ENCODE measurements around the gene RNFT2. TPM values are rescaled to one million over a fixed set of nuclear protein-coding genes. Genes with fewer than 3 reads are reported as not detected.

The RNFT2 gene
- total and polyA plus RNA-seq, 2 donors from 2014 or later = 4.3 to 6.8 TPM

- no peak overlapping the region for H3K4me3 ChIP-seq (ENCODE audit: low read length in 3 of 3)
- FAIRE-seq = no peak
- intact Hi-C loops (cut with DNase I) = no loop called here
- H3K9me3 ChIP-seq (ENCODE audit: control insufficient read depth in 2 of 3, insufficient read depth in 1 of 3, low read length in 3 of 3) = peaks cover 0 to 4% (median 0%) of the 10 kb centered on the region in 3 donors
- TF ChIP-seq, protein P1, sequence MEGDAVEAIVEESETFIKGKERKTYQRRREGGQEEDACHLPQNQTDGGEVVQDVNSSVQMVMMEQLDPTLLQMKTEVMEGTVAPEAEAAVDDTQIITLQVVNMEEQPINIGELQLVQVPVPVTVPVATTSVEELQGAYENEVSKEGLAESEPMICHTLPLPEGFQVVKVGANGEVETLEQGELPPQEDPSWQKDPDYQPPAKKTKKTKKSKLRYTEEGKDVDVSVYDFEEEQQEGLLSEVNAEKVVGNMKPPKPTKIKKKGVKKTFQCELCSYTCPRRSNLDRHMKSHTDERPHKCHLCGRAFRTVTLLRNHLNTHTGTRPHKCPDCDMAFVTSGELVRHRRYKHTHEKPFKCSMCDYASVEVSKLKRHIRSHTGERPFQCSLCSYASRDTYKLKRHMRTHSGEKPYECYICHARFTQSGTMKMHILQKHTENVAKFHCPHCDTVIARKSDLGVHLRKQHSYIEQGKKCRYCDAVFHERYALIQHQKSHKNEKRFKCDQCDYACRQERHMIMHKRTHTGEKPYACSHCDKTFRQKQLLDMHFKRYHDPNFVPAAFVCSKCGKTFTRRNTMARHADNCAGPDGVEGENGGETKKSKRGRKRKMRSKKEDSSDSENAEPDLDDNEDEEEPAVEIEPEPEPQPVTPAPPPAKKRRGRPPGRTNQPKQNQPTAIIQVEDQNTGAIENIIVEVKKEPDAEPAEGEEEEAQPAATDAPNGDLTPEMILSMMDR (IDR thresholded peaks at IDR 0.05; ENCODE audit: borderline replicate concordance, extremely low read depth, insufficient read depth) = no peak
- H3K27ac ChIP-seq (ENCODE audit: low read depth in 2 of 2, low read length in 2 of 2) = no peak overlapping the region
- no peaks in the 10 kb centered on the region for H3K4me1 ChIP-seq (ENCODE audit: control insufficient read depth in 2 of 3, insufficient read depth in 2 of 3, low read depth in 1 of 3, low read length in 3 of 3)
- no peaks in the 10 kb centered on the region for H3K27me3 ChIP-seq (ENCODE audit: control insufficient read depth, insufficient read depth, low read length)
- no peaks in the 10 kb centered on the region for H3K36me3 ChIP-seq (ENCODE audit: control insufficient read depth in 2 of 3, insufficient read depth in 3 of 3, low read length in 3 of 3)
- no peak for DNase-seq
- H3K9ac ChIP-seq (ENCODE audit: low read length in 3 of 3) = no peak overlapping the region
Observed at GRCh38 chr12:116827432-116827831, 89.3 kb downstream of the RNFT2 start.

DNA sequence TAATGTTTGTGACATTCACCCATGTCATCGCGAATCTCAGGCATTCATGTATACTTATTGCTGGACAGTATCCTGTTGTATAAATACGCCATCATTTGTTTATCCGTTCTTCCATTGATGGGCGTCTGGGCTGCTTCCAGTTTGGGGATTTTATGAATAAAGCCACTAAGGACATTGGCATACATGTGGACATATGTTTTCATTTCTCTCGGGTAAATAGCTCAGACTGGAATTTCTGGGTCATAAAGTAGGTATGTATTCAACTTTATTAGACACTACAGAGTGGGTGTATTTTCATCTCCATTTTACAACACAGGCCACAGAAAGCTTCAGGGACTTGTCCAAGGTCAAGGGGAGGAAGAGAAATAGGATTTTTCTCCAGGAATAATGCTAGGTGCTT is 94.2 kb downstream of the RNFT2 start:
- H3K9ac ChIP-seq (ENCODE audit: low read length in 3 of 3) = no peak overlapping the region
- H3K36me3 ChIP-seq (ENCODE audit: control insufficient read depth in 2 of 3, insufficient read depth in 3 of 3, low read length in 3 of 3) = no peaks in the 10 kb centered on the region
- H3K27ac ChIP-seq (ENCODE audit: low read depth in 2 of 2, low read length in 2 of 2) = no peak overlapping the region
- H3K4me1 ChIP-seq (ENCODE audit: control insufficient read depth in 2 of 3, insufficient read depth in 2 of 3, low read depth in 1 of 3, low read length in 3 of 3) = no peaks in the 10 kb centered on the region
- FAIRE-seq (no peak), DNase-seq (no peak)
- no peaks in the 10 kb centered on the region for H3K27me3 ChIP-seq (ENCODE audit: control insufficient read depth, insufficient read depth, low read length)
- no peak overlapping the region for H3K4me3 ChIP-seq (ENCODE audit: low read length in 3 of 3)
- TF ChIP-seq, protein P1 (IDR thresholded peaks at IDR 0.05; ENCODE audit: borderline replicate concordance, extremely low read depth, insufficient read depth) = no peak
- intact Hi-C loops (cut with DNase I) = no loop called here
- H3K9me3 ChIP-seq (ENCODE audit: control insufficient read depth in 2 of 3, insufficient read depth in 1 of 3, low read length in 3 of 3) = no peaks in the 10 kb centered on the region

DNA sequence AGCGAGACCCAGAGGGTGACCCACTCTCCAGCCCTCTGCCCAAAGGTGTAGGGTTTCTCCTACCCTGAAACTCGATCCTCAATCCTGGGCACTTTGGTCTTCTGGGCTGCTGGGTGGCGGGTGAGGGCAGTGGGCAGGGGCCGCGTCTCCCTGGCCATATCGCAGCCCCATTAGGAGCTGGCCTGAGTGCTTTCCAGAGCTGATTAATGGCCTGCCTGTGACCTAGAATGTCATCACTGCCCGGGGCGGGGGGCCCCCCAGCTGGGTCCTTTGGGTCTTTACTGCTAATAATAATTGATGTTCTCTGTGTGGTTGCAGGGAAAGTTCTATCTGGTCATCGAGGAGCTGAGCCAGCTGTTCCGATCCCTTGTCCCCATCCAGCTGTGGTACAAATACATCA is 95.4 kb downstream of the RNFT2 start:
- no peaks in the 10 kb centered on the region for H3K4me1 ChIP-seq (ENCODE audit: control insufficient read depth in 2 of 3, insufficient read depth in 2 of 3, low read depth in 1 of 3, low read length in 3 of 3)
- no peaks in the 10 kb centered on the region for H3K27me3 ChIP-seq (ENCODE audit: control insufficient read depth, insufficient read depth, low read length)
- H3K9me3 ChIP-seq (ENCODE audit: control insufficient read depth in 2 of 3, insufficient read depth in 1 of 3, low read length in 3 of 3) = no peaks in the 10 kb centered on the region
- H3K9ac ChIP-seq (ENCODE audit: low read length in 3 of 3) = no peak overlapping the region
- DNase-seq (peak in 3 of 5 donors; percentile 22 to 44 (median 25)), FAIRE-seq (no peak)
- H3K36me3 ChIP-seq (ENCODE audit: control insufficient read depth in 2 of 3, insufficient read depth in 3 of 3, low read length in 3 of 3) = no peaks in the 10 kb centered on the region
- H3K27ac ChIP-seq (ENCODE audit: low read depth in 2 of 2, low read length in 2 of 2) = no peak overlapping the region
- TF ChIP-seq, protein P1 (IDR thresholded peaks at IDR 0.05; ENCODE audit: borderline replicate concordance, extremely low read depth, insufficient read depth) = no peak
- intact Hi-C loops (cut with DNase I) = no loop called here
- no peak overlapping the region for H3K4me3 ChIP-seq (ENCODE audit: low read length in 3 of 3)

- FAIRE-seq (no peak), DNase-seq (no peak)
- H3K27me3 ChIP-seq (ENCODE audit: control insufficient read depth, insufficient read depth, low read length) = no peaks in the 10 kb centered on the region
- no peaks in the 10 kb centered on the region for H3K4me1 ChIP-seq (ENCODE audit: control insufficient read depth in 2 of 3, insufficient read depth in 2 of 3, low read depth in 1 of 3, low read length in 3 of 3)
- no peaks in the 10 kb centered on the region for H3K36me3 ChIP-seq (ENCODE audit: control insufficient read depth in 2 of 3, insufficient read depth in 3 of 3, low read length in 3 of 3)
- no peaks in the 10 kb centered on the region for H3K9me3 ChIP-seq (ENCODE audit: control insufficient read depth in 2 of 3, insufficient read depth in 1 of 3, low read length in 3 of 3)
- no peak overlapping the region for H3K9ac ChIP-seq (ENCODE audit: low read length in 3 of 3)
- TF ChIP-seq, protein P1 (IDR thresholded peaks at IDR 0.05; ENCODE audit: borderline replicate concordance, extremely low read depth, insufficient read depth) = no peak
- no peak overlapping the region for H3K4me3 ChIP-seq (ENCODE audit: low read length in 3 of 3)
- intact Hi-C loops (cut with DNase I) = no loop called here
- no peak overlapping the region for H3K27ac ChIP-seq (ENCODE audit: low read depth in 2 of 2, low read length in 2 of 2)
Observed at GRCh38 chr12:116835484-116835883, 97.4 kb downstream of the RNFT2 start.

All from kidney (tissue), 14 donors.